HS-5 (cell line): Measurements from ENCODE around the gene ACSF3.
"Not testable (repeated sequence)": the region's sequence is repeated elsewhere in the genome, so short reads cannot be mapped to it uniquely, and the experiment has no call there.

Experiments used
- DNase-seq: peaks from one replicate; pipeline ENCODE4 v3.0.0-alpha.2; 2012; ENCODE audit warnings: low read depth

ACSF3 gene

GRCh38 chr16:89055894-89056555 is 37.6 kb upstream of the ACSF3 start:
- no peak for DNase-seq

- no peak for DNase-seq
These were observed 37.1 kb upstream of the ACSF3 start for GRCh38 chr16:89056592-89056991.

- DNase-seq: no peak
These were observed 35.9 kb upstream of the ACSF3 start for GRCh38 chr16:89057738-89058137.

GRCh38 chr16:89058812-89059211 is 34.8 kb upstream of the ACSF3 start:
- no peak for DNase-seq

- DNase-seq: no peak
These were observed 33.4 kb upstream of the ACSF3 start for GRCh38 chr16:89060207-89060794.

GRCh38 chr16:89061086-89061485 is 32.6 kb upstream of the ACSF3 start:
- DNase-seq: no peak

GRCh38 chr16:89061590-89062380 is 31.9 kb upstream of the ACSF3 start:
- DNase-seq: no peak

- DNase-seq: no peak
These were observed 31.0 kb upstream of the ACSF3 start for GRCh38 chr16:89062389-89063345.

GRCh38 chr16:89063768-89064320 is 29.8 kb upstream of the ACSF3 start:
- no peak for DNase-seq

- no peak for DNase-seq
These were observed 28.8 kb upstream of the ACSF3 start for GRCh38 chr16:89064606-89065457.

- DNase-seq: no peak
These were observed 28.2 kb upstream of the ACSF3 start for GRCh38 chr16:89065458-89065822.

- DNase-seq: no peak
These were observed 26.9 kb upstream of the ACSF3 start for GRCh38 chr16:89066721-89067120.

- no peak for DNase-seq
These were observed 25.8 kb upstream of the ACSF3 start for GRCh38 chr16:89067677-89068443.

GRCh38 chr16:89068814-89069616 is 24.6 kb upstream of the ACSF3 start:
- not testable (repeated sequence) for DNase-seq

- no peak for DNase-seq
These were observed 23.7 kb upstream of the ACSF3 start for GRCh38 chr16:89069920-89070319.

GRCh38 chr16:89070590-89070989 is 23.1 kb upstream of the ACSF3 start:
- DNase-seq: no peak

GRCh38 chr16:89071686-89072547 is 21.7 kb upstream of the ACSF3 start:
- no peak for DNase-seq

- DNase-seq: no peak
These were observed 21.0 kb upstream of the ACSF3 start for GRCh38 chr16:89072548-89073130.
